ENCODE data around the gene CTNNA1.

DNA sequence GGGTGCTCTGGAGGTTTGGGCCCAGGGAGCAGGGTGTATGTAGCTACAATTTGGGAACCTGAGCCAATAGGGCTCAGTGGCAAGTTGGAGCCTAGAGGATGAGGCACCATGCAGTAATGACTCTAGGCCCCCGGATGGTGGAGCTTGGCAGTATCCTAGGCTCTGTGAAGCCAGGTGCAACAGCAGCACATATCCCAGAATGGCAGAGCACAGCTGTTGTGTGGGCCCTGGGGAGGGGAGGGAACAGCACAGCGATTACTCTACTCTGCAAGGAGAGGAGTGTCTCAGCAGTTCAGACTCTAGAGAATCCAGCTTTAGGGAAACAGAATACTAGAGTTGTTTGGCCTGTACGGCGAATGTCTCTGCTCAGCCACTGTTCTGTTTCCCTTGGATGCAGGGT, 65.9 kb downstream of the CTNNA1 start:
- TF ChIP-seq POLR2A (IDR thresholded peaks at IDR 0.05; ENCODE audit: low read depth, low read length) (no peak), TAF1 (IDR thresholded peaks at IDR 0.05; ENCODE audit: borderline replicate concordance, low read depth, low read length) (no peak)

Measured in GM12892 (cell line).